ENCODE measurements around the gene SUMO3. TPM values are rescaled to one million over a fixed set of nuclear protein-coding genes. Genes with fewer than 3 reads are reported as not detected.

Gene SUMO3
- total and polyA plus RNA-seq, 2 experiments from 2014 or later, result 90.8 to 103 TPM

GRCh38 chr21:44858791-44859190 is 40.9 kb upstream of the SUMO3 start (continued):
- TF ChIP-seq, protein P1, sequence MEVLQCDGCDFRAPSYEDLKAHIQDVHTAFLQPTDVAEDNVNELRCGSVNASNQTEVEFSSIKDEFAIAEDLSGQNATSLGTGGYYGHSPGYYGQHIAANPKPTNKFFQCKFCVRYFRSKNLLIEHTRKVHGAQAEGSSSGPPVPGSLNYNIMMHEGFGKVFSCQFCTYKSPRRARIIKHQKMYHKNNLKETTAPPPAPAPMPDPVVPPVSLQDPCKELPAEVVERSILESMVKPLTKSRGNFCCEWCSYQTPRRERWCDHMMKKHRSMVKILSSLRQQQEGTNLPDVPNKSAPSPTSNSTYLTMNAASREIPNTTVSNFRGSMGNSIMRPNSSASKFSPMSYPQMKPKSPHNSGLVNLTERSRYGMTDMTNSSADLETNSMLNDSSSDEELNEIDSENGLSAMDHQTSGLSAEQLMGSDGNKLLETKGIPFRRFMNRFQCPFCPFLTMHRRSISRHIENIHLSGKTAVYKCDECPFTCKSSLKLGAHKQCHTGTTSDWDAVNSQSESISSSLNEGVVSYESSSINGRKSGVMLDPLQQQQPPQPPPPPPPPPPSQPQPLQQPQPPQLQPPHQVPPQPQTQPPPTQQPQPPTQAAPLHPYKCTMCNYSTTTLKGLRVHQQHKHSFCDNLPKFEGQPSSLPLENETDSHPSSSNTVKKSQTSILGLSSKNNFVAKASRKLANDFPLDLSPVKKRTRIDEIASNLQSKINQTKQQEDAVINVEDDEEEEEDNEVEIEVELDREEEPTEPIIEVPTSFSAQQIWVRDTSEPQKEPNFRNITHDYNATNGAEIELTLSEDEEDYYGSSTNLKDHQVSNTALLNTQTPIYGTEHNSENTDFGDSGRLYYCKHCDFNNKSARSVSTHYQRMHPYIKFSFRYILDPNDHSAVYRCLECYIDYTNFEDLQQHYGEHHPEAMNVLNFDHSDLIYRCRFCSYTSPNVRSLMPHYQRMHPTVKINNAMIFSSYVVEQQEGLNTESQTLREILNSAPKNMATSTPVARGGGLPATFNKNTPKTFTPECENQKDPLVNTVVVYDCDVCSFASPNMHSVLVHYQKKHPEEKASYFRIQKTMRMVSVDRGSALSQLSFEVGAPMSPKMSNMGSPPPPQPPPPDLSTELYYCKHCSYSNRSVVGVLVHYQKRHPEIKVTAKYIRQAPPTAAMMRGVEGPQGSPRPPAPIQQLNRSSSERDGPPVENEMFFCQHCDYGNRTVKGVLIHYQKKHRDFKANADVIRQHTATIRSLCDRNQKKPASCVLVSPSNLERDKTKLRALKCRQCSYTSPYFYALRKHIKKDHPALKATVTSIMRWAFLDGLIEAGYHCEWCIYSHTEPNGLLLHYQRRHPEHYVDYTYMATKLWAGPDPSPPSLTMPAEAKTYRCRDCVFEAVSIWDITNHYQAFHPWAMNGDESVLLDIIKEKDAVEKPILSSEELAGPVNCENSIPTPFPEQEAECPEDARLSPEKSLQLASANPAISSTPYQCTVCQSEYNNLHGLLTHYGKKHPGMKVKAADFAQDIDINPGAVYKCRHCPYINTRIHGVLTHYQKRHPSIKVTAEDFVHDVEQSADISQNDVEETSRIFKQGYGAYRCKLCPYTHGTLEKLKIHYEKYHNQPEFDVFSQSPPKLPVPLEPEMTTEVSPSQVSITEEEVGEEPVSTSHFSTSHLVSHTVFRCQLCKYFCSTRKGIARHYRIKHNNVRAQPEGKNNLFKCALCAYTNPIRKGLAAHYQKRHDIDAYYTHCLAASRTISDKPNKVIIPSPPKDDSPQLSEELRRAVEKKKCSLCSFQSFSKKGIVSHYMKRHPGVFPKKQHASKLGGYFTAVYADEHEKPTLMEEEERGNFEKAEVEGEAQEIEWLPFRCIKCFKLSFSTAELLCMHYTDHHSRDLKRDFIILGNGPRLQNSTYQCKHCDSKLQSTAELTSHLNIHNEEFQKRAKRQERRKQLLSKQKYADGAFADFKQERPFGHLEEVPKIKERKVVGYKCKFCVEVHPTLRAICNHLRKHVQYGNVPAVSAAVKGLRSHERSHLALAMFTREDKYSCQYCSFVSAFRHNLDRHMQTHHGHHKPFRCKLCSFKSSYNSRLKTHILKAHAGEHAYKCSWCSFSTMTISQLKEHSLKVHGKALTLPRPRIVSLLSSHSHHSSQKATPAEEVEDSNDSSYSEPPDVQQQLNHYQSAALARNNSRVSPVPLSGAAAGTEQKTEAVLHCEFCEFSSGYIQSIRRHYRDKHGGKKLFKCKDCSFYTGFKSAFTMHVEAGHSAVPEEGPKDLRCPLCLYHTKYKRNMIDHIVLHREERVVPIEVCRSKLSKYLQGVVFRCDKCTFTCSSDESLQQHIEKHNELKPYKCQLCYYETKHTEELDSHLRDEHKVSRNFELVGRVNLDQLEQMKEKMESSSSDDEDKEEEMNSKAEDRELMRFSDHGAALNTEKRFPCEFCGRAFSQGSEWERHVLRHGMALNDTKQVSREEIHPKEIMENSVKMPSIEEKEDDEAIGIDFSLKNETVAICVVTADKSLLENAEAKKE (CRISPR knock-in tag; IDR thresholded peaks at IDR 0.05), result no peak
- no peak for TF ChIP-seq POLR2AphosphoS5 (IDR thresholded peaks at IDR 0.05; ENCODE audit: low read depth)
- TF ChIP-seq EZH2phosphoT487 (IDR thresholded peaks at IDR 0.05; ENCODE audit: unreplicated experiment), result no peak
- no peak for TF ChIP-seq JUNB (IDR thresholded peaks at IDR 0.05; ENCODE audit: unreplicated experiment)

- peaks cover 11% of the 10 kb centered on the region for H3K27me3 Mint-ChIP-seq (ENCODE audit: insufficient read depth, low read depth, poor library complexity)
- H3K27ac Mint-ChIP-seq, result no peak overlapping the region
- H3K36me3 ChIP-seq (ENCODE audit: insufficient read depth), result peaks cover 16% of the 10 kb centered on the region
- H3K4me1 ChIP-seq (ENCODE audit: insufficient read depth), result no peaks in the 10 kb centered on the region
- no peak overlapping the region for H3K27ac ChIP-seq (ENCODE audit: low read depth)
- H3K4me2 ChIP-seq, result no peak overlapping the region
- no peaks in the 10 kb centered on the region for H3K9me2 ChIP-seq (ENCODE audit: insufficient read depth)
- H3K79me2 ChIP-seq (replicated peaks; ENCODE audit: insufficient read depth), result peaks cover 72% of the 10 kb centered on the region
- H3K27me3 ChIP-seq (ENCODE audit: insufficient read depth), result no peaks in the 10 kb centered on the region
- peaks cover 22% of the 10 kb centered on the region for H4K20me1 ChIP-seq (replicated peaks; ENCODE audit: insufficient read depth)
- DNase-seq (ENCODE audit: low spot score), result no peak
- peaks cover 11% of the 10 kb centered on the region; the same call in 2 of the 3 replicates for H3K4me1 Mint-ChIP-seq
- H3K4me3 Mint-ChIP-seq, result no peak overlapping the region
- no peak overlapping the region for H2AFZ ChIP-seq
- no peaks in the 10 kb centered on the region for H3F3A ChIP-seq (replicated peaks; ENCODE audit: low read depth)
- no peak overlapping the region for H3K4me3 ChIP-seq
- ATAC-seq, result no peak
- no peaks in the 10 kb centered on the region for H3K9me3 Mint-ChIP-seq
- H3K36me3 Mint-ChIP-seq (ENCODE audit: low read depth), result peaks cover 71% of the 10 kb centered on the region
- TF ChIP-seq REST (IDR thresholded peaks at IDR 0.05; ENCODE audit: unreplicated experiment), result no peak
- no peak for TF ChIP-seq ZNF331 (CRISPR knock-in tag; IDR thresholded peaks at IDR 0.05; ENCODE audit: low read depth)
- no peak for TF ChIP-seq NANOG (IDR thresholded peaks at IDR 0.05; ENCODE audit: borderline replicate concordance)
- no peak for TF ChIP-seq ZNF114 (CRISPR knock-in tag; IDR thresholded peaks at IDR 0.05)
- no peak for TF ChIP-seq JUNB (IDR thresholded peaks at IDR 0.05; ENCODE audit: unreplicated experiment)
- no peak for TF ChIP-seq EZH2 (IDR thresholded peaks at IDR 0.05; ENCODE audit: low read depth, unreplicated experiment)
- no peak for TF ChIP-seq STAT1 (IDR thresholded peaks at IDR 0.05; ENCODE audit: unreplicated experiment)
- TF ChIP-seq EZH2phosphoT487 (IDR thresholded peaks at IDR 0.05; ENCODE audit: unreplicated experiment), result no peak
These were observed 40.4 kb upstream of the SUMO3 start for GRCh38 chr21:44858291-44858690.
